ENCODE results near the gene KSR2.
"Not testable (repeated sequence)": the region's sequence is repeated elsewhere in the genome, so short reads cannot be mapped to it uniquely, and the experiment has no call there.

KSR2 gene

DNA sequence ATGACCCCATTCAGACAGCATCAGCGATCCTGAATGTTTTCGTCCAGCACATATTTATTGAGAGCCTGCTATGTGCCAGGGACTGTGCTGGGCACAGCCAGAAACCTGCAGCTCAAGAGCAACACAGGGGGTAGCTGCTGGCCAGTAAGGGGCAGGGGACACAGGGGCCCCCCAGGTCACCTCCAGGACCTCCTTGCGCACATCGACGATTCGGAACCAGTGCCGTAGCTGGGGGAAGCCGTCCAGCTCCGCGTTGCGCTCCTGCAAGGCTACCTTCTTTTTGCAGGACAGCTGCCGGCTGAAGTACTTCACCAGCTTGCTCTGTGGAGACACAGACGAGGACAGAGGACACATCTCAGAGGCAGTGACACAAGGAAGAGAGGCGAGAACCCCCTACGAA is 108.7 kb downstream of the KSR2 start:
- TF ChIP-seq, protein P1, sequence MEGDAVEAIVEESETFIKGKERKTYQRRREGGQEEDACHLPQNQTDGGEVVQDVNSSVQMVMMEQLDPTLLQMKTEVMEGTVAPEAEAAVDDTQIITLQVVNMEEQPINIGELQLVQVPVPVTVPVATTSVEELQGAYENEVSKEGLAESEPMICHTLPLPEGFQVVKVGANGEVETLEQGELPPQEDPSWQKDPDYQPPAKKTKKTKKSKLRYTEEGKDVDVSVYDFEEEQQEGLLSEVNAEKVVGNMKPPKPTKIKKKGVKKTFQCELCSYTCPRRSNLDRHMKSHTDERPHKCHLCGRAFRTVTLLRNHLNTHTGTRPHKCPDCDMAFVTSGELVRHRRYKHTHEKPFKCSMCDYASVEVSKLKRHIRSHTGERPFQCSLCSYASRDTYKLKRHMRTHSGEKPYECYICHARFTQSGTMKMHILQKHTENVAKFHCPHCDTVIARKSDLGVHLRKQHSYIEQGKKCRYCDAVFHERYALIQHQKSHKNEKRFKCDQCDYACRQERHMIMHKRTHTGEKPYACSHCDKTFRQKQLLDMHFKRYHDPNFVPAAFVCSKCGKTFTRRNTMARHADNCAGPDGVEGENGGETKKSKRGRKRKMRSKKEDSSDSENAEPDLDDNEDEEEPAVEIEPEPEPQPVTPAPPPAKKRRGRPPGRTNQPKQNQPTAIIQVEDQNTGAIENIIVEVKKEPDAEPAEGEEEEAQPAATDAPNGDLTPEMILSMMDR (IDR thresholded peaks at IDR 0.05; ENCODE audit: borderline replicate concordance, insufficient read depth, low read depth, low read length): no peak
- no peak overlapping the region for H3K4me3 ChIP-seq (ENCODE audit: low read depth, low read length)

DNA sequence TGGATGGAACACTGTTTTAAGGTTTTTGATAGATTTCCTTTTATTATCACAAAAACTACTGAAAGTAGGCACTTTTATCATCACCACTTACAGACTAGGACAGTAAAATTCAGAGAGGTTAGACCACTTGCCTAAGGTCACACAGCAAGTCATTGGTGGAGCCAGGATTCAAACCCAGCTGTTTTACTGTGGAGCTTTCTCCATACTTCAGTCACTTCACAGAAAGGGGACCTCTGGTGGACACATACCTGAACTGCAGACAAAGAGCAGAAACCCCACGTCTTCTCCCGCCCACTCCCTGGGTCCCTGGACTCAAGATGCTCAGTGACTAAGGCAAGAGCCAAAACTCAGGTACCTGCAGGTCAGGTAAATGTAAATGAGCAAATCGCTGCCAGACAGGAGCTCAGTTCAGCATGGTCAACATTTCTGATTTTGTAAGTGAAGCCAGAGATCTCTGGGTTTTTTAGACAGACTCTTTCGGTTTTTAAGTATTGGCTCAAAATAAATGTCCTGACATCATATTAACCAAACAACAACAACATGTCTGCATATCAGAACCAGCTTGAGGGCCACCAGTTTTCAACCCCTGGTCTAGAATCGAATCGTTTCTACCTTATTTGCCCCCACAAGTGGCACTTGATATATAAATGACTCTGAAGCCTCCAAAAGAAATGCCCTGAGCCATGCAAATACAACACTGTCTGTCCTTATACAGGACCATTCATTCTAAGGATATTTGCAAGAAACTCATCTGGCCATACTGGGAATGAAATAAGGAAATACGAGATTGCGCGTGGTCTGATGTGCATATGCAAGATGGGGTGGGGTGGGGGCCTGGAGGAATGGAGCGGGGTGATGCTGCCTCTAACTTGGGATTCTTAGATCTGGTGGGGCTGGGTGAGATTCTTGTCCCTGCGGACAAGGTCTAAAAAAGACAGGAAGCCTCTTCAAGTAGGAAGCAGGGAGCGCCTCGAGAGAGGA is 110.9 kb downstream of the KSR2 start:
- TF ChIP-seq, protein P1 (IDR thresholded peaks at IDR 0.05; ENCODE audit: borderline replicate concordance, insufficient read depth, low read depth, low read length): peak; percentile 74
- no peak overlapping the region for H3K4me3 ChIP-seq (ENCODE audit: low read depth, low read length)

DNA sequence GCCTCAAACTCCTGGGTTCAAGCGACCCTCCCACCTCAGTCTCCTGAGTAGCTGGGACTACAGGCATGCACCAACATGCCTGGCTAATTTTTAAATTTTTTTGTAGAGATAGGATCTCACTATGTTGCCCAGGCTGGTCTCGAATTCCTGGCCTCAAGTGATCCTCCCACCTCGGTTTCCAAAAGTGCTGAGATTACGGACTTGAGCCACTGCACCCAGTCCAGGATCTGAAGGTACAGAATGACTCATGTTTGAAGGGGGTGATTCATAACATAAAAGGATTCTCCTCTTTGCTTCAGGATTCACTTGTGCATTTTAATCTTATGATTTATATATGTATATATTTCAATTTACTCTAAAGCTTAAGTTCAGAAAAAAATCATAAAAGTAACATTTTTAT is 111.7 kb downstream of the KSR2 start:
- H3K4me3 ChIP-seq (ENCODE audit: low read depth, low read length): not testable (repeated sequence)

DNA sequence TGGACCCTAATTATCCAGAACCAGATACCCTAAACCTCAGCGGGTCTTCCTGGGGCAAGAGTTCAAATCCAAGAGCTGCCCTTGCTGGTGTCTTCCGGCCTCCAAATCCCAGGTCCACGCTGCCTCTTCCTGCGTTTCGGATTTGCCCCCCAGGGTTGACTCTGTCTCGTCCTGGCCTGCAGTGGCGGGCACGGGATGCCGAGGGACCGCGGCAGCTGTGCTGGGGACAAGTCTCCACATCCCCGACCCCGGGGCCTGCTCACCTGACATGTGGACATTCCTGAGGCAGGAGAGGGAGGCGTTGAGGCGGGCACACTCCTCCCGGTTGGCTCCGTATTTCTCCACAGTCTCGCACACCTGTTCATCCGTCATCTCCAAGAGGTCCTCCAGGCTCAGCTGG is 113.6 kb downstream of the KSR2 start:
- TF ChIP-seq, protein P1 (IDR thresholded peaks at IDR 0.05; ENCODE audit: borderline replicate concordance, insufficient read depth, low read depth, low read length): no peak
- no peak overlapping the region for H3K4me3 ChIP-seq (ENCODE audit: low read depth, low read length)

DNA sequence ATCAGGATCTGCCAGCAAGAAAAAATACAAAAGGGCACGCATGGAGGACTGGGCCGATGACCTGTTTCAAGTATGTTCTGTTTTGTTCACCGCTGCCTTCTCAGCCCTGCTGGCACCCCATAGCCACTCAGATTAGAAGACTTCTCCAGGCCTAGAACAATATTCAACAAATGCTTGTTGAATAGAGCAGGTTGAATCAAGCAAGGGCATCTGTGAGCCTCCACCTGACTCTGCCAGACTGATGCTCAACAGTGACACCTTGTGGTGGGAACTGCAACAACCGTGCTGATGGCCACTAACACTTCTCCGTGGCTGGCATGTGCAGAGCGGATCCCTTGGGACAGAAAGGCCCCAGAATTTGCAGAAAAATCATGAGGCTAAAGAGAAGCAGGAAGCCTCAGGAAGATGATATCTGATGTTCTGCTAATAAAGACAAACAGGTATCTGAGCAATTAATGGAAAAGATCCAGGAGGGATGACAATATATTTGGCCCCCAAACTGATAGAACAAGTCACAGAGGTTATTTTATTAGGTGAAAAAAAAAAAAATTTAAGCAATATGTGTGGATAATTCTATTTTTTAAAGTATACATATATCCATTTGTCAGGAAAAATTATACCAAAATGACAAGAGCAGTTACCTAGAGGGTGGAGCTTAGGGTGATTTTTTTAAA is 114.3 kb downstream of the KSR2 start:
- H3K4me3 ChIP-seq (ENCODE audit: low read depth, low read length): no peak overlapping the region
- TF ChIP-seq, protein P1 (IDR thresholded peaks at IDR 0.05; ENCODE audit: borderline replicate concordance, insufficient read depth, low read depth, low read length): peak; percentile 72

DNA sequence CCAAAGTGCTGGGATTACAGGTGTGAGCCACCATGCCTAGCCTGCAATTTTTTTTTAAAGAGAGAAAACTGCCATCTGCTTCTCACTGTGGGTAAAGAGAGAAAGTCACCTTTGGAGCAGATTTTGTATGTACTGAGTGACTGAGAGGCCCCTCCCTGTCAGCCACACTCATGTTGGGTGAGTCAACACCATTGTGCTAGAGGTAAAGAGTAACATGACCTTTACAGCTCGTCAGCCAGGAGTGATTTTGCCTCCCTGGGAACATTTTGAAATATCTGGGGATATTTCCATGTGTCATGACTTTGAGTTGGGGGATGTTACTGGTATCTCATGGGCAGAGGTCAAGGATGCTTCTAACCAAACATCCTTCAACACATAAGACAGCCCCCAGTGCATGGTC is 115.2 kb downstream of the KSR2 start:
- no peak overlapping the region for H3K4me3 ChIP-seq (ENCODE audit: low read depth, low read length)
- TF ChIP-seq, protein P1 (IDR thresholded peaks at IDR 0.05; ENCODE audit: borderline replicate concordance, insufficient read depth, low read depth, low read length): no peak

DNA sequence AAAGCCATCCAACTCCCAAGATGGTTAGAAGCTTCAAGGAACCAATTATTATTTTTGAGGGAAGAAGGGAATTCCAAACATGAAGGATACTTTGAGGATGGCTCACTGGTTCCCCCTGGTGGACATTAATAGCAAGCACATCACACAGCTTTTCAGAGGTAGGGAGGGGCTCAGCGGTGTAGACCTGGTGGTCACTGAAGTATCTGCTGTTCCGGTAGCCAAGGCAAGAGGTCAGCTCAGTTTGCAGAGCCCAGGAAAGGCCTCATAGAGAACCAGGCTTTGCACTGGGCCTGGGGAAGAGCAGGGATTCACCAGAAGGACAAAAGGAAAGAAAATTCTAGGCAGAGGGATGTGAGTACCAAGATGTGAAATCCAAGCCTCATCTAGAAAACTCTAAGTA is 118.7 kb downstream of the KSR2 start:
- no peak overlapping the region for H3K4me3 ChIP-seq (ENCODE audit: low read depth, low read length)
- TF ChIP-seq, protein P1 (IDR thresholded peaks at IDR 0.05; ENCODE audit: borderline replicate concordance, insufficient read depth, low read depth, low read length): peak; percentile 87

Measured in GM12875 (cell line).